ENCODE measurements around the gene SPATA24.
"Not testable (repeated sequence)": the region's sequence is repeated elsewhere in the genome, so short reads cannot be mapped to it uniquely, and the experiment has no call there.

SPATA24 gene, protein sequence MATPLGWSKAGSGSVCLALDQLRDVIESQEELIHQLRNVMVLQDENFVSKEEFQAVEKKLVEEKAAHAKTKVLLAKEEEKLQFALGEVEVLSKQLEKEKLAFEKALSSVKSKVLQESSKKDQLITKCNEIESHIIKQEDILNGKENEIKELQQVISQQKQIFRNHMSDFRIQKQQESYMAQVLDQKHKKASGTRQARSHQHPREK

GRCh38 chr5:139403787-139404483, at the start of gene SPATA24:
TSS of gene SPATA24 (minus strand) at chr5:139404089. CDS start at chr5:139404060, 29 bp downstream.
- DNase-seq: peak; percentile 98

- DNase-seq: no peak
These were observed 48.2 kb upstream of the SPATA24 start for GRCh38 chr5:139451878-139452660.

- no peak for DNase-seq
These were observed 47.3 kb upstream of the SPATA24 start for GRCh38 chr5:139451176-139451575.

GRCh38 chr5:139446956-139447779, 43.3 kb upstream of the SPATA24 start:
- no peak for DNase-seq

GRCh38 chr5:139445325-139446170, 41.7 kb upstream of the SPATA24 start:
- DNase-seq: no peak

- peak; percentile 53 for DNase-seq
These were observed 40.1 kb upstream of the SPATA24 start for GRCh38 chr5:139443831-139444453.

GRCh38 chr5:139440416-139440815, 36.5 kb upstream of the SPATA24 start:
- DNase-seq: not testable (repeated sequence)

GRCh38 chr5:139439013-139439903, 35.4 kb upstream of the SPATA24 start, which contains the start of gene DNAJC18:
TSS of gene DNAJC18 (minus strand) at chr5:139439525. CDS start at chr5:139439445, 80 bp downstream.
- DNase-seq: peak; percentile 90

DNA sequence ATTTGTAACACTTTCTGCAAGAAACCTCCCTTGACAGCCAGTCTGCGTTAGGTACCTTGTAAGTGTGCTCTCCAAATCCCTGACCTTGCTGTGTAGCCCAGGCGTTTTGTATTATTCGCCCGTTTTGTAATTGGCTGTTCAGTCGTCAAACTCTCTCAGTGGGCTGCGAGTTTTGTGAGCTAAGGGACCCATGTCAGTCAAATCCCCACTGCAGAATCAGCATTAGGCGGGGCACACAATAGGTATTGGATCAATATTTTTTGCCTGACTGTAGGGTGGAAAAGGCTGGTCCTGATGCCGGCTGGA, 34.8 kb upstream of the SPATA24 start:
- no peak for DNase-seq

GRCh38 chr5:139435676-139436075, 31.8 kb upstream of the SPATA24 start:
- DNase-seq: no peak

DNA sequence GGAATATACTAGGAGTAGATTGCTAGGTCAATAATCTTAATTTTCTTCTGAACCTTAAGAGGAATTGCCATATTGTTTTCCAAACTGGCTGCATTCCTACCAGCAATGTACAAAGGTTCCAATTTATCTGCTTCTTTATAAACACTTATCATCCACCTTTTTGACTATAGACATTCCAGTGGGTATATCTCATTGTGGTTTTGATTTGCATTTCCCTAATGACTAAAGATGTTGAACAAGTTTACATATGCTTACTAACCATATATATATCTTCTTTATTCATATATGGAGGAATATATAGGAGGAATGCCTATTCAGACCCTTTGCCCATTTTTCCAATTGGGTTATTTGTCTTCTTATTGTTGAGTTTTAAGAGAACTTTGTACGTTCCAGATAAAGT, 27.8 kb upstream of the SPATA24 start:
- DNase-seq: no peak

- no peak for DNase-seq
These were observed 26.1 kb upstream of the SPATA24 start for GRCh38 chr5:139430015-139430414.

- no peak for DNase-seq
These were observed 22.5 kb upstream of the SPATA24 start for GRCh38 chr5:139426203-139426885.

DNA sequence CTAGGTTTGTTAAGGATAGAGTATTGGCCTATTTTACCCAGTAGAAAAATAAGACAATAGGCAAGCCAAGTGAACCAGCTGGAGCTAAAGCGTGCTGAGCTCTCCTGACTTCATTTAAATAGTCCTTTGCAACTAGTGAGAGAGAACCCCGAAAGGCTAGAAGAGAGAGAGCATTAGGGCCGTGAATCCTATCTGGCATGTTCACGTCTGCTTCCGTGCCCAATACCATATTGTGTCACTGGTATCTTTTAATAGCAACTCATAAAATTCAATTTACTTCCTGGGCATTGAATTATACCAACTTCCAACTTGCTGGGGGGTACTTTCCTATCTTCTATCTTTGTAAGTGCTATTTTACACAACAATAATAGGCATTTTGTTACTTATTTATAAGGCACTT, 21.6 kb upstream of the SPATA24 start:
- DNase-seq: no peak

- peak; percentile 89 for DNase-seq
These were observed 18.5 kb upstream of the SPATA24 start for GRCh38 chr5:139422307-139422893.

- no peak for DNase-seq
These were observed 15.6 kb upstream of the SPATA24 start for GRCh38 chr5:139419226-139420192.

- no peak for DNase-seq
These were observed 14.9 kb upstream of the SPATA24 start for GRCh38 chr5:139418793-139419192.

DNA sequence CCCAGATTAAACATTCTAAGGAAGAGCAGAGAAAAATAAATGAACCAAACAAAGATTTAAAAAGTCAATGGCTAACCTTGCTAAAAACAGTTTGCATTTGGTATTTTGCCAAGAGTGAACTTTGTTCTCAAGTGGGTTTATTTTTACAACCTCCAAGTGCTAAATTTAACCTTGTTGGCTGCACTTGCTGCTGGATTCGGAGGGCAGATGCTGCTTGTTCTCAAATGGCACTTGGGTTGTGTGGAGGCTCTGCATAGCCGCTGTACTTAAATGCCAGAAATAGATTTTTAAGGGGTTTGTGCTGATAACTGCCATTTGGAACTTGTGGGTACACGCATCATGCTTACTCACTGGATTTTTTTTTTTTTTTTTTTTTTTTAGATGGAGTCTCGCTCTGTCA, 13.3 kb upstream of the SPATA24 start:
- DNase-seq: no peak

Measured in CD4-positive, alpha-beta T cell treated with Interleukin-17A for 1 hour (primary cell).